OCI-LY7 (cell line): ENCODE measurements around the gene SUPT3H. TPM values are rescaled to one million over a fixed set of nuclear protein-coding genes. Genes with fewer than 3 reads are reported as not detected.

Source experiments
- BruUV-seq: library from RNA; stranded (reverse); fragments of 400-500 nt; replicated peaks from 2 replicates; lab custom pipeline; 2021; lab: Mats Ljungman, UMichigan
- CTCF ChIA-PET: fragments of 300-600 bp; sonication (Branson Sonifier 250); formaldehyde crosslinking; loops from one replicate; lab custom pipeline; 2022; ENCODE audit warnings: antibody characterized with exemption; ENCODE audit not compliant: unreplicated experiment; lab: Charles Lee
- POLR2A ChIA-PET: fragments of 300-600 bp; sonication (Branson Sonifier 250); formaldehyde crosslinking; loops from one replicate; lab custom pipeline; 2022; ENCODE audit warnings: antibody characterized with exemption; lab: Charles Lee
- DNase-seq: peaks from one replicate; pipeline ENCODE4 v3.0.0-alpha.2; 2015; ENCODE audit warnings: low spot score
- H2AFZ ChIP-seq: fragments of 200-600 bp; sonication (generic), shearing (Covaris generic); 2 replicates; pipeline ENCODE4 v1.6.1; 2014; ENCODE audit warnings: mild to moderate bottlenecking, antibody characterized with exemption, low read length, moderate library complexity
- H3K27ac ChIP-seq: fragments of 200-600 bp; sonication (generic); 2 replicates; pipeline ENCODE4 v1.5.1; 2014; ENCODE audit warnings: mixed run types, low read depth, mild to moderate bottlenecking, moderate library complexity, low read length, inconsistent platforms; ENCODE audit not compliant: poor library complexity, severe bottlenecking
- H3K36me3 ChIP-seq: fragments of 200-600 bp; sonication (generic); 2 replicates; pipeline ENCODE4 v1.6.1; 2014; ENCODE audit warnings: mild to moderate bottlenecking, antibody characterized with exemption, low read length, moderate library complexity, mixed read lengths; ENCODE audit not compliant: insufficient read depth
- H3K4me1 ChIP-seq: fragments of 200-600 bp; sonication (generic); 2 replicates; pipeline ENCODE4 v1.5.1; 2014; ENCODE audit warnings: mild to moderate bottlenecking, low read length; ENCODE audit not compliant: insufficient read depth, poor library complexity, severe bottlenecking
- H3K4me2 ChIP-seq: fragments of 200-600 bp; sonication (generic); 2 replicates; pipeline ENCODE4 v1.6.1; 2014; ENCODE audit warnings: mild to moderate bottlenecking, low read length
- H3K4me3 ChIP-seq: fragments of 200-600 bp; sonication (generic); 2 replicates; pipeline ENCODE4 v1.5.1; 2014; ENCODE audit warnings: mild to moderate bottlenecking, low read depth, low read length; ENCODE audit not compliant: poor library complexity, severe bottlenecking
- H3K79me2 ChIP-seq: fragments of 200-600 bp; sonication (generic); 2 replicates; pipeline ENCODE4 v1.6.1; 2016; ENCODE audit warnings: low read depth, mild to moderate bottlenecking, low read length, moderate library complexity, mixed read lengths; ENCODE audit not compliant: insufficient read depth
- H3K9me2 ChIP-seq: fragments of 200-600 bp; sonication (generic); 2 replicates; pipeline ENCODE4 v1.6.1; 2016; ENCODE audit warnings: mild to moderate bottlenecking, low read length, mixed read lengths; ENCODE audit not compliant: insufficient read depth
- H3K9me3 ChIP-seq: fragments of 200-600 bp; sonication (generic); 2 replicates; pipeline ENCODE4 v1.6.1; 2014; ENCODE audit warnings: mild to moderate bottlenecking, mixed run types, low read length, mixed read lengths
- H4K20me1 ChIP-seq: fragments of 200-600 bp; sonication (generic); 2 replicates; pipeline ENCODE4 v1.6.1; 2014; ENCODE audit warnings: mild to moderate bottlenecking, antibody characterized with exemption, low read length, moderate library complexity, mixed read lengths; ENCODE audit not compliant: insufficient read depth
- CTCF ChIP-seq: fragments of 200-600 bp; sonication (generic); conservative IDR thresholded peaks from 2 replicates; pipeline ENCODE4 v1.5.1; 2014; ENCODE audit warnings: mild to moderate bottlenecking, antibody characterized with exemption, low read length, moderate library complexity, mixed read lengths
- EZH2phosphoT487 ChIP-seq: fragments of 200-600 bp; sonication (generic); IDR thresholded peaks from 2 replicates; pipeline ENCODE4 v1.6.1; 2018; ENCODE audit warnings: low read depth, borderline replicate concordance, mild to moderate bottlenecking, mixed run types, antibody characterized with exemption, low read length, moderate library complexity, mixed read lengths
- intact Hi-C: fragments of 100-400 bp; cut with micrococcal nuclease; formaldehyde crosslinking; loops from one replicate; pipeline ENCODE4 v1.10.0; 2022; ENCODE audit not compliant: unreplicated experiment
- total RNA-seq, 2 experiments: library from RNA; depleted of rRNA in 1 of 2; stranded (reverse); fragments of >200 nt in 1 of 2; shearing (Covaris generic) in 1 of 2; gene quantifications; 2 replicates each; pipeline ENCODE4 v1.2.3, GENCODE V29; 2014 to 2022

The SUPT3H gene
- total RNA-seq, 2 experiments from 2014 or later, result 1.1 to 7.1 TPM

DNA sequence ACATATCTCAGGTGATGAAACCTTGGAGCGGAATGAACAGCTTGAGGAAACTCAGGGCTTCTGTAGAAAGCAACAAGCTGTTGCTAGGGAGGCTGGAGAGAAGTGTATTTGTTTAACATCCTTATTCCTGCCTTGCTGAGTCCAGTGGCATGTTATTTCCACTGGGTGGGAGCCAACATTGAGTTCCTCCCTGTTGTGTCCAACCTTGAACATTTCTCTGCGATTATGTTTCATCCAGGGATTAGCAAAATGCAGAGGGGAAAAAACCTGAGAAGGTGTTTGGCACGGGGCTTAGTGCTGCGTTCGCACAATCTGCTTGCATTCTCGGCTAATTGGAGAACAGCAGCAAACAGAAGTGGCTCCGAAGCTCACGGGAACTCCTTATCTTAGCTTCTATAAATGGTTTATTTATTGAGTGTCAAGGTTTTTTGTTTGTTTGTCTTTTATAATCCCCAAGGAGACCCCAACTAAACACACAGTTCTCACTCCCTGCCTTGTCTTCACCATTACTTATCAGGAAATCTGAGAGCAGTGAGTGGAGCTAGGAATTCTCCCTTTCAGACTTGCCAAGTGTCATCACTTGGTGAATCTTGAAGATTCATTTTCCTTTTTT, 577.5 kb downstream of the SUPT3H start:
- DNase-seq, result no peak
- no peak overlapping the region for H3K4me2 ChIP-seq
- no peak overlapping the region for H3K4me3 ChIP-seq
- H2AFZ ChIP-seq, result no peak overlapping the region
- CTCF ChIA-PET, result no interaction called here
- no peaks in the 10 kb centered on the region for H3K36me3 ChIP-seq
- POLR2A ChIA-PET, result no interaction called here
- H3K9me3 ChIP-seq, result no peaks in the 10 kb centered on the region
- no peaks in the 10 kb centered on the region for H3K4me1 ChIP-seq
- H3K27ac ChIP-seq, result no peak overlapping the region
- no peaks in the 10 kb centered on the region for H3K9me2 ChIP-seq
- BruUV-seq, result no TSS peak
- TF ChIP-seq CTCF, result no peak
- TF ChIP-seq EZH2phosphoT487, result no peak
- H3K79me2 ChIP-seq, result no peaks in the 10 kb centered on the region
- intact Hi-C loops, result no loop called here
- H4K20me1 ChIP-seq, result no peaks in the 10 kb centered on the region

- Histone ChIP-seq H2AFZ (no peak overlapping the region), H3K9me3 (no peaks in the 10 kb centered on the region), H3K4me2 (no peak overlapping the region), H4K20me1 (no peaks in the 10 kb centered on the region), H3K4me3 (no peak overlapping the region), H3K9me2 (no peaks in the 10 kb centered on the region), H3K27ac (no peak overlapping the region), H3K4me1 (no peaks in the 10 kb centered on the region), H3K79me2 (no peaks in the 10 kb centered on the region), H3K36me3 (no peaks in the 10 kb centered on the region)
- ChIA-PET POLR2A (no interaction called here), CTCF (no interaction called here)
- no TSS peak for BruUV-seq
- intact Hi-C loops, result no loop called here
- DNase-seq, result no peak
- TF ChIP-seq EZH2phosphoT487, result no peak
- no peak for TF ChIP-seq CTCF
These were observed 580.0 kb downstream of the SUPT3H start for GRCh38 chr6:44797746-44798145.

DNA sequence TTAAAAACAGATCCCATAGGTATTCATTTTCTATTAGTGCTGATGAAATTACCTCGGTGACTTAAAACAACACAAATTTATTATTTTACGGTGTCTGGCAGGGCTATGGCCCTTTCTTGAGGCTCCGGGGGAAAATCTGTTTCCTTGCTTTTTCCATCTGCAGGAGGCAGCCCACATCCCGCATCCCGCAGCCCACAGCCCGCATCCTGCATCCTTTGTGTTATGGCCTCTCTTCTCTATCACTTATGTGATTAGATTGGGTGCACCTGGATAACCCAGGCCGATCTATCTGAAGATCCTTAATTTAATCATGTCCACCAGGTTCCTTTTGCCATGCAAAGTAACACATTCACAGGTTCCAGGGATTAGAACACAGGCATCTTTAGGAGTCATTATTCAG, 582.4 kb downstream of the SUPT3H start:
- no peak for DNase-seq
- H3K9me2 ChIP-seq, result no peaks in the 10 kb centered on the region
- H3K4me3 ChIP-seq, result no peak overlapping the region
- no peak overlapping the region for H2AFZ ChIP-seq
- TF ChIP-seq EZH2phosphoT487 (no peak), CTCF (no peak)
- H3K9me3 ChIP-seq, result no peaks in the 10 kb centered on the region
- H3K4me2 ChIP-seq, result no peak overlapping the region
- no TSS peak for BruUV-seq
- no peaks in the 10 kb centered on the region for H3K79me2 ChIP-seq
- intact Hi-C loops, result no loop called here
- H3K27ac ChIP-seq, result no peak overlapping the region
- POLR2A ChIA-PET, result no interaction called here
- CTCF ChIA-PET, result no interaction called here
- H3K36me3 ChIP-seq, result no peaks in the 10 kb centered on the region
- no peaks in the 10 kb centered on the region for H4K20me1 ChIP-seq
- no peaks in the 10 kb centered on the region for H3K4me1 ChIP-seq
